ENCODE results near the gene COMT.

- TF ChIP-seq CTCF (IDR thresholded peaks at IDR 0.05) (no peak), POLR2A (IDR thresholded peaks at IDR 0.05) (no peak)
Observed at GRCh38 chr22:20015971-20016733, 74.6 kb downstream of the COMT start.

Data from Peyer's patch (tissue), 4 donors.